BJ (cell line): ENCODE data around the gene LCMT1. TPM values are rescaled to one million over a fixed set of nuclear protein-coding genes. Genes with fewer than 3 reads are reported as not detected.

Experiments
- CTCF ChIA-PET: fragments of 350-600 bp; formaldehyde crosslinking; extraction: SDS; loops from one replicate; lab custom pipeline; 2021; ENCODE audit warnings: antibody characterized with exemption, inconsistent platforms; lab: Yijun Ruan, JAX
- POLR2A ChIA-PET: fragments of 300-600 bp; sonication (Branson Sonifier 250); formaldehyde crosslinking; extraction: SDS; loops from one replicate; lab custom pipeline; 2021; ENCODE audit warnings: antibody characterized with exemption; lab: Charles Lee
- DNase-seq: peaks from one replicate; pipeline ENCODE4 v3.0.0-alpha.2; 2011; ENCODE audit warnings: low read depth
- H3K27me3 ChIP-seq: 2 replicates; pipeline ENCODE4 v1.6.0; 2011; ENCODE audit warnings: low read length; ENCODE audit not compliant: control insufficient read depth, insufficient read depth
- H3K36me3 ChIP-seq: 2 replicates; pipeline ENCODE4 v1.5.1; 2011; ENCODE audit warnings: low read length; ENCODE audit not compliant: control insufficient read depth, insufficient read depth
- H3K4me3 ChIP-seq: 2 replicates; pipeline ENCODE4 v1.5.1; 2011; ENCODE audit warnings: low read depth, mild to moderate bottlenecking, control low read depth, low read length
- CTCF ChIP-seq: IDR thresholded peaks from 2 replicates; pipeline ENCODE4 v1.5.1; 2011; ENCODE audit warnings: low read depth, mild to moderate bottlenecking, control low read depth, inconsistent platforms, low read length, moderate library complexity; ENCODE audit not compliant: insufficient read depth
- polyA plus RNA-seq: library from polyadenylated mRNA; depleted of rRNA; stranded (reverse); fragments of >200 nt; gene quantifications from 2 replicates; pipeline ENCODE4 v1.2.3, GENCODE V29; 2011

Gene LCMT1
- polyA plus RNA-seq, 1 experiment: 32.2 TPM

- CTCF ChIA-PET: no interaction called here
- Histone ChIP-seq H3K27me3 (no peaks in the 10 kb centered on the region), H3K36me3 (no peaks in the 10 kb centered on the region), H3K4me3 (peak overlapping the region; percentile 79)
- POLR2A ChIA-PET: no interaction called here
- DNase-seq: no peak
- TF ChIP-seq CTCF: no peak
These were observed 4.1 kb upstream of the LCMT1 start for GRCh38 chr16:25107466-25107792.

GRCh38 chr16:25108054-25108453, 3.5 kb upstream of the LCMT1 start:
- DNase-seq: no peak
- no peaks in the 10 kb centered on the region for H3K27me3 ChIP-seq
- no peak for TF ChIP-seq CTCF
- POLR2A ChIA-PET: no interaction called here
- CTCF ChIA-PET: no interaction called here
- H3K36me3 ChIP-seq: no peaks in the 10 kb centered on the region
- H3K4me3 ChIP-seq: no peak overlapping the region

GRCh38 chr16:25109643-25110042, 1.9 kb upstream of the LCMT1 start:
- Histone ChIP-seq H3K27me3 (no peaks in the 10 kb centered on the region), H3K4me3 (no peak overlapping the region), H3K36me3 (no peaks in the 10 kb centered on the region; the same call in 1 of the 2 replicates)
- peak; percentile 71 for DNase-seq
- ChIA-PET CTCF (interaction anchor here (0.9 to 1.3 kb wide), 5 partner anchors 26 to 124 kb away, joined by 3 to 5 read pairs (median 3); no protein-coding TSS in a partner anchor), POLR2A (interaction anchor here (0.6 kb wide), 1 partner anchor 115 kb away, joined by 3 read pairs; no protein-coding TSS in a partner anchor)
- no peak for TF ChIP-seq CTCF

- TF ChIP-seq CTCF: no peak
- Histone ChIP-seq H3K4me3 (peak overlapping the region; percentile 98), H3K36me3 (no peaks in the 10 kb centered on the region; the same call in 1 of the 2 replicates), H3K27me3 (no peaks in the 10 kb centered on the region)
- DNase-seq: no peak
- ChIA-PET POLR2A (interaction anchor here (0.6 kb wide), 1 partner anchor 114 kb away, joined by 3 read pairs; no protein-coding TSS in a partner anchor), CTCF (interaction anchor here (1.1 to 1.3 kb wide), 3 partner anchors 29 to 53 kb away, joined by 3 to 5 read pairs (median 4); no protein-coding TSS in a partner anchor)
These were observed 1.1 kb upstream of the LCMT1 start for GRCh38 chr16:25110387-25110947.

- DNase-seq: no peak
- ChIA-PET POLR2A (no interaction called here), CTCF (interaction anchor here (3.1 kb wide), 1 partner anchor 13 kb away, joined by 15 read pairs; no protein-coding TSS in a partner anchor)
- no peak overlapping the region for H3K4me3 ChIP-seq
- H3K27me3 ChIP-seq: no peaks in the 10 kb centered on the region
- H3K36me3 ChIP-seq: no peaks in the 10 kb centered on the region; the same call in 1 of the 2 replicates
- TF ChIP-seq CTCF: no peak
These were observed 2.6 kb downstream of the LCMT1 start for GRCh38 chr16:25114121-25114520.
